GM03348 (cell line): ENCODE results near the gene NDUFS5.
"Not testable (repeated sequence)": the region's sequence is repeated elsewhere in the genome, so short reads cannot be mapped to it uniquely, and the experiment has no call there.

Source experiments
- DNase-seq: peaks from one replicate; pipeline ENCODE4 v3.0.0; 2012; ENCODE audit warnings: low spot score

The NDUFS5 gene

GRCh38 chr1:39063775-39064174 is 37.6 kb downstream of the NDUFS5 start:
- DNase-seq = no peak

- DNase-seq = no peak
These were observed 39.4 kb downstream of the NDUFS5 start for GRCh38 chr1:39065542-39065941.

GRCh38 chr1:39068227-39068626 is 42.1 kb downstream of the NDUFS5 start:
- not testable (repeated sequence) for DNase-seq

GRCh38 chr1:39071557-39071956 is 45.4 kb downstream of the NDUFS5 start:
- not testable (repeated sequence) for DNase-seq

- DNase-seq = peak; percentile 48
These were observed 50.1 kb downstream of the NDUFS5 start for GRCh38 chr1:39076127-39076798.

- no peak for DNase-seq
These were observed 50.6 kb downstream of the NDUFS5 start for GRCh38 chr1:39076799-39077148.

GRCh38 chr1:39080269-39080826 is 54.2 kb downstream of the NDUFS5 start:
- DNase-seq = no peak

- peak; percentile 53 for DNase-seq
These were observed 54.7 kb downstream of the NDUFS5 start for GRCh38 chr1:39080831-39081270.

GRCh38 chr1:39081271-39082009 is 55.3 kb downstream of the NDUFS5 start:
- peak; percentile 68 for DNase-seq

GRCh38 chr1:39082010-39082799 is 56.1 kb downstream of the NDUFS5 start:
- DNase-seq = no peak

GRCh38 chr1:39082811-39083576 is 56.8 kb downstream of the NDUFS5 start:
- no peak for DNase-seq

- DNase-seq = no peak
These were observed 58.0 kb downstream of the NDUFS5 start for GRCh38 chr1:39084191-39084590.
